Activated naive CD8-positive, alpha-beta T cell treated with anti-CD3 and anti-CD28 coated beads, Interleukin-2, amount 50 U/mL, for 24 hours (primary cell): Measurements from ENCODE around the gene NEUROD4.

Experiments used
- ATAC-seq: fragments of 150-1000 bp; cut with Tn5 transposase; one replicate; pipeline ENCODE4 v1.10.0; 2021
- DNase-seq: peaks from one replicate; pipeline ENCODE4 v3.0.0; 2021
- H3K27ac Mint-ChIP-seq: one replicate; pipeline ENCODE4 v1.8.0; 2021; ENCODE audit warnings: mild to moderate bottlenecking, mixed read lengths
- H3K27me3 Mint-ChIP-seq: one replicate; pipeline ENCODE4 v1.8.0; 2021; ENCODE audit warnings: mixed read lengths
- H3K36me3 Mint-ChIP-seq: one replicate; pipeline ENCODE4 v1.8.0; 2021; ENCODE audit warnings: low read depth, mixed read lengths
- H3K4me1 Mint-ChIP-seq: one replicate; pipeline ENCODE4 v1.8.0; 2021; ENCODE audit warnings: mixed read lengths
- H3K4me3 Mint-ChIP-seq: one replicate; pipeline ENCODE4 v1.8.0; 2021; ENCODE audit warnings: mild to moderate bottlenecking, moderate library complexity, mixed read lengths
- H3K9me3 Mint-ChIP-seq: one replicate; pipeline ENCODE4 v1.8.0; 2021; ENCODE audit warnings: mixed read lengths

Gene NEUROD4

GRCh38 chr12:55060470-55060869 lies 40.7 kb downstream of the NEUROD4 start:
- ATAC-seq: peak; percentile 99
- Mint-ChIP-seq H3K4me1 (peaks cover 9% of the 10 kb centered on the region), H3K36me3 (no peaks in the 10 kb centered on the region), H3K27me3 (peaks cover 2% of the 10 kb centered on the region), H3K9me3 (no peaks in the 10 kb centered on the region), H3K4me3 (no peak overlapping the region), H3K27ac (no peak overlapping the region)
- peak; percentile 28 for DNase-seq

DNA sequence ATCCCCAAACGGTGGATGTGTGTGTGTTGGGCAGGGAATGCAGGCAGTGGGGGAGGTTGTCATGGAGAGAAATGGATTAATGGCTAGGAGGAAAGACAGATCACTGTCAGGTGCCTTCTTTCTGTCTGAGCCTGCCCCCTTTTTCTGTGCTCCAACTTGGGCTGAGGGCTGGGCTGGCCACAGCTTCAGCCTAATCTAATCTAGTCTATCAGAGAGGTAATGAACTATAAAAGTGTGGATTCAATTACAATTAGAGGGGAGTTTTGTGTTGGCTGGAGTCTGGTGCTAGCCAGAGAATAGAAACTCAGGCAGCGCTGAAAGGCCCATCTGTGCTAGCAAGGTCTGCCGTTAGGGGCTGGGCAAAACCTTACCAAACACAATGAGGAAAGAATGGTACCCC lies 41.2 kb downstream of the NEUROD4 start:
- no peaks in the 10 kb centered on the region for H3K36me3 Mint-ChIP-seq
- H3K4me1 Mint-ChIP-seq: peaks cover 9% of the 10 kb centered on the region
- H3K4me3 Mint-ChIP-seq: no peak overlapping the region
- ATAC-seq (no peak), DNase-seq (no peak)
- H3K9me3 Mint-ChIP-seq: no peaks in the 10 kb centered on the region
- H3K27me3 Mint-ChIP-seq: peaks cover 2% of the 10 kb centered on the region
- H3K27ac Mint-ChIP-seq: no peak overlapping the region

GRCh38 chr12:55063291-55063690 lies 43.5 kb downstream of the NEUROD4 start:
- no peak for DNase-seq
- Mint-ChIP-seq H3K4me1 (peaks cover 9% of the 10 kb centered on the region), H3K27ac (no peak overlapping the region), H3K9me3 (no peaks in the 10 kb centered on the region), H3K36me3 (no peaks in the 10 kb centered on the region), H3K4me3 (no peak overlapping the region), H3K27me3 (peaks cover 2% of the 10 kb centered on the region)
- ATAC-seq: no peak

DNA sequence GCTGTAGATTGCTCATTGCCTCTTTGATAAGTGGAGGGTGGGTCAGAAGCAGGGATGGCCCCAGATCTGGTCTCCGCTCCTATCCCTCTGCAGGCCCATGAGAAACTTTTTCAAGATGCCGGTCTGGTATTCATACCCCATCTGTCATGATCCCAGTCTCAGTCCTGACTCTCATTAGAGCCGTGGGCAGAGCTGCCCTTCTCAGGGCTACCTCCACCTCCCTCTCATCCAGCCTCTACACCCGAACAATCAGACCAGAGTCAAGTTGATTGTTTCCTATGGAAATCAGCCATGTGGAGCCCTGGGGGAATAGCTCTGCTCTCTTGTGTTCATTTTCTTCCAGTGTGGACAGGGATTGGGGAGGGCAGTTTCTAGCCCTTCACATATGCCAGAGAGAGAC lies 45.8 kb downstream of the NEUROD4 start:
- Mint-ChIP-seq H3K4me1 (peaks cover 4% of the 10 kb centered on the region), H3K9me3 (no peaks in the 10 kb centered on the region), H3K27ac (no peak overlapping the region), H3K4me3 (no peak overlapping the region), H3K36me3 (no peaks in the 10 kb centered on the region), H3K27me3 (no peaks in the 10 kb centered on the region)
- DNase-seq: no peak
- no peak for ATAC-seq

- no peaks in the 10 kb centered on the region for H3K9me3 Mint-ChIP-seq
- H3K4me3 Mint-ChIP-seq: no peak overlapping the region
- H3K27me3 Mint-ChIP-seq: no peaks in the 10 kb centered on the region
- H3K4me1 Mint-ChIP-seq: peaks cover 2% of the 10 kb centered on the region
- H3K36me3 Mint-ChIP-seq: no peaks in the 10 kb centered on the region
- DNase-seq: no peak
- H3K27ac Mint-ChIP-seq: no peak overlapping the region
- ATAC-seq: no peak
Measured at GRCh38 chr12:55067701-55068100, 47.9 kb downstream of the NEUROD4 start.

- H3K27ac Mint-ChIP-seq: no peak overlapping the region
- ATAC-seq: no peak
- peaks cover 4% of the 10 kb centered on the region for H3K4me1 Mint-ChIP-seq
- peak; percentile 19 for DNase-seq
- no peaks in the 10 kb centered on the region for H3K36me3 Mint-ChIP-seq
- H3K9me3 Mint-ChIP-seq: no peaks in the 10 kb centered on the region
- no peaks in the 10 kb centered on the region for H3K27me3 Mint-ChIP-seq
- H3K4me3 Mint-ChIP-seq: no peak overlapping the region
Measured at GRCh38 chr12:55068416-55069010, 48.7 kb downstream of the NEUROD4 start.

GRCh38 chr12:55072083-55072482 lies 52.3 kb downstream of the NEUROD4 start:
- no peaks in the 10 kb centered on the region for H3K36me3 Mint-ChIP-seq
- peak; percentile 86 for ATAC-seq
- peaks cover 4% of the 10 kb centered on the region for H3K4me1 Mint-ChIP-seq
- H3K27ac Mint-ChIP-seq: no peak overlapping the region
- peak; percentile 76 for DNase-seq
- peaks cover 22% of the 10 kb centered on the region for H3K27me3 Mint-ChIP-seq
- H3K4me3 Mint-ChIP-seq: no peak overlapping the region
- no peaks in the 10 kb centered on the region for H3K9me3 Mint-ChIP-seq

DNA sequence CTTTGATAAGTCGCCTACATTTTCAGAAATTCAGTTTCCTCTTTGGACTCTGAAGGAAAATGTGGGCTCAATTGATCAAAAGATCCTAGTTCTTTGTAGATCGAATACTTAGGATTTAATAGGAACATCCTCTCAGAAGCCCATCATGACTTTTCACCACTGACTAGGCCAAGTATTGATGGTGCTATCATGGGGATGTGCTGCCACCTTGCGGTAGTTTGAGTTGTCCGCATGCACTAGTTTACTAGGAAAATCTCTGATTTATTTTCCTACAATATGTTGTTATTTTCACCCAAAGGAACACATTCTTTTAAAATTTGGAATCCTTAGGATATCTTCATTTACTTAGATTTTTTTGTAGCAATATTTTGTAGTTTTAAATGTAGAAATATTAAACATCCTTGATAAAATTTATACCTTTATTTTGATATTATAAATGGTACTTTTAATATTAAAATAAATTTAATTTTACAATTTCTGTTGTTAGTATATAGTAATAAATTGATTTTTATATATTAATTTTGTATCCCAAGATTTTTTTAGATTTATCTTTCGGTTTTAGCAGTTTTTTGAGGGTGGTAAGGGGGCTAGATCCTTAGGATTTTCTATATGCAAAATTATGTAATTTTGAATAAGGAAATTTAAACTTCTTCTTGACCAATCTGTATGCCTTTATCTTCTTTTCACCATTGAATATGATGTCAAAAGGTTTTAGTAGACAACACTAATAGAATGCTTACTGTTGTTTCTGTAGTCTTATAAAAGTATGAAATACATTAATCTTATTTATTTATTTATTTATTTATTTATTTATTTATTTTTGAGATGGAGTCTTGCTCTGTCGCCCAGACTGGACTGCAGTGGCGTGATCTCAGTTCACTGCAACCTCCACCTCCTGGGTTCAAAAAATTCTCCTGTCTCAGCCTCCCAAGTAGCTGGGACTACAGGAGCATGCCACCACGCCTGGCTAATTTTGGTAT lies 53.6 kb downstream of the NEUROD4 start:
- H3K9me3 Mint-ChIP-seq: no peaks in the 10 kb centered on the region
- peaks cover 26% of the 10 kb centered on the region for H3K27me3 Mint-ChIP-seq
- H3K36me3 Mint-ChIP-seq: no peaks in the 10 kb centered on the region
- H3K4me1 Mint-ChIP-seq: peaks cover 6% of the 10 kb centered on the region
- ATAC-seq (no peak), DNase-seq (peak; percentile 82)
- no peak overlapping the region for H3K4me3 Mint-ChIP-seq
- no peak overlapping the region for H3K27ac Mint-ChIP-seq

DNA sequence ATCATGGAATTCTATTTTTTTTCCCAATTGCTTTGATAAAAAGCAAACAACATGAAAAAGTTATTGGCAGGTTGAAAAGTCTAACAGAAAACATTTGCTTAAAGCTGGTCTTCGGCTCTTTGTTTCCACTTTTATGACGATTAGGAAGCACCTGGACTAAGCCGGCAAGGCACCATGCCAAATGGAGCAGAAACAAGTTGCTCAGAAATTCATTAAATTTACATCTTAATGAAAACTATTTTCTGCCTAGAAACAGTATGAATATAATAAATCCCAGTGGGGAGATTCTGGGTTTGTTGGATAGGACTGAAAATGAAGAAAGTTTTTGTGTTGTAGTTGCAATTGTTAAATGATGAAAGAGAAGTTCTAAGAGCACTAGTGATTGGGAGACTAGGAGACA lies 55.0 kb downstream of the NEUROD4 start:
- H3K4me3 Mint-ChIP-seq: no peak overlapping the region

More for the DNA sequence above, 55.0 kb downstream of the NEUROD4 start:
- Mint-ChIP-seq H3K27ac (no peak overlapping the region), H3K4me1 (peaks cover 6% of the 10 kb centered on the region), H3K36me3 (no peaks in the 10 kb centered on the region), H3K27me3 (peaks cover 35% of the 10 kb centered on the region), H3K9me3 (no peaks in the 10 kb centered on the region)
- DNase-seq (no peak), ATAC-seq (no peak)
